ELR (cell line): Measurements from ENCODE around the gene IPCEF1.

Source experiments
- DNase-seq: peaks from one replicate; pipeline ENCODE4 v3.0.0-alpha.2; 2015; ENCODE audit warnings: low read depth

Gene IPCEF1, protein sequence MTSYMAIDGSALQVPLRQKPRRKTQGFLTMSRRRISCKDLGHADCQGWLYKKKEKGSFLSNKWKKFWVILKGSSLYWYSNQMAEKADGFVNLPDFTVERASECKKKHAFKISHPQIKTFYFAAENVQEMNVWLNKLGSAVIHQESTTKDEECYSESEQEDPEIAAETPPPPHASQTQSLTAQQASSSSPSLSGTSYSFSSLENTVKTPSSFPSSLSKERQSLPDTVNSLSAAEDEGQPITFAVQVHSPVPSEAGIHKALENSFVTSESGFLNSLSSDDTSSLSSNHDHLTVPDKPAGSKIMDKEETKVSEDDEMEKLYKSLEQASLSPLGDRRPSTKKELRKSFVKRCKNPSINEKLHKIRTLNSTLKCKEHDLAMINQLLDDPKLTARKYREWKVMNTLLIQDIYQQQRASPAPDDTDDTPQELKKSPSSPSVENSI

DNA sequence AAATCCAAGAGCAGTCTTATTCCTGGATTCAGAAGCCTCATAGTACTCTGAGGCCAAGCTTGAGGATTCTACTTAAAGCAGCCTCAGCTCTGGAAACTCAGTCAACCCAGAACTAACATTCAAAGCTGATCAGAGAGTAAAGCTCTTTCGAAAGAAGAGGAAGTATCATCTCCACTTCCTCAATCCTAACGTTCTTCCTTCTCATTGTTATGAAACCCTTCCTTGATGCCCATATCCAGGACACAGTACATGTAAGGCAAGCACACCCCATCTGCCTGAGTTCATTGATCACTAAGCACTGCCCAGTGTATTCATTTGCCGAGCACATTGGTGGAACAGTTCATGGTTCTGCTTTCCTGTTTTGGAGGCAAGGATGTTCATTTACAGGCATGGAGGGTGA lies at the start of gene IPCEF1:
Gene IPCEF1 (minus strand): TSS at position 114 of the 400 bp plus-strand sequence. CDS start 90,856 bp downstream, outside the sequence.
- no peak for DNase-seq

DNA sequence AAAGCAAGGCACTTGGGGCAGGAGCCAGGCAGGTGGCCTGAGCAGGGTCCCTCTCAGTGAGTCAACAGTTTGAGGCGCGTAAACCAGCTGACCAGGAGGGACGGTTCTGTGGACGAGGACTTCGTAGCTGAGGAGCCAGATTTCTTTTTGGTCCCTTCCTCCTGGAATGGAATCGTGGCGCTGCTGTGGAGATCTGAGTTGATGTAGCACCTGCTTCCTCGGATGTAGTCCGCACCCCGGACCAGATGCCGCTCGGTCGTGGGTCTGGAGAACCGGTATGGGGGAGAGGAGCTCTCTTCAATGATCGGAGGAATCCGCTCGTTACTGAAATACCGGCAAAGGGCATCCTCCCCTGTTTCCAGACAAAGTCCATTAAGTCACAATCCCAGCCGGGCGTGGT lies 49.7 kb upstream of the IPCEF1 start:
- DNase-seq = no peak

DNA sequence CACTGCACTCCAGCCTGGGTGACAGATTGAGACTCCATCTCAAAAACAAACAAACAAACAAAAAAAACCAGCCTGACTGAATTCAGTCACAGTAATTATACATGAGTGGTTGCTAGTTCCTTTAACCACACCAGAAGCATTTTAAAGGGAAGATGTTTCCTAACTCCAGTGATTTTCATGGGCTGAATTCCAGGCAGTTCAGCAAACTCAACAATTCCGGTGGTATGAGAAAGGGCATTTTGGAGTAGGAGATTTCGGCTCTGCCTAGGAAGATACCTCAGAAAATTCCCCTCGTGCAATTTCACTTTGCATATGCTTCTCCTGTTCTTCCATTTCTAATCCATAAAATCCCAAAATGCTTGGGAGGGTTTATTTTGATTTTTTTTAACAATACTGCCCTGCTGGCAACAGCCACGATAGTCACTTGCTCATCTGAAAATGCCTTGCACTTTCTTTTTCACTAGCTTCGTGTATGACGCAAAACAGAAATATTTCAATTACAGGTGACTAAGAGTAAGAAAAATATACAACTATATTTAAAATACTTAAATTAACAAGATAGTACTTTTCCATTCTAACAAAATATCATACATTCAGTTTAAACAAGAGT lies 48.3 kb upstream of the IPCEF1 start:
- DNase-seq = peak; percentile 84

DNA sequence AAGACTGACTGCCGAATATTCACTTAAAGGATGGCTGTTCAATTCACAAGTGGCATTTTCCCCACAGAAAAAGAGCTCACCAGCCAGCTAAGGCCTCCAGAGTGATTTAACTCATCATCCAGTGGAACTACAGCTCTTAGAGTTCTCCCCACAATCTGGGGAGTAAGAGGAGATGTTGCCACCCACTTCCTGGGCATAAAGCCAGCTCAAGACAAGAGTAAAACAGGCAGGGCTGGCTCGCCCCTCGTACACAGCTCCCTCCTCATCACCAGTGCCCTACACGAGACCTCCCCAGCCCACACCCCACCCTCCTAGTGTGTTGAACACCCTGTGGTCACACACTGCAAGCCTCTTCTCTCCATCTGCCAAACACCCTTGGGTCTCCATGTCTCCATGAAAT lies 47.2 kb upstream of the IPCEF1 start:
- DNase-seq = peak; percentile 68

DNA sequence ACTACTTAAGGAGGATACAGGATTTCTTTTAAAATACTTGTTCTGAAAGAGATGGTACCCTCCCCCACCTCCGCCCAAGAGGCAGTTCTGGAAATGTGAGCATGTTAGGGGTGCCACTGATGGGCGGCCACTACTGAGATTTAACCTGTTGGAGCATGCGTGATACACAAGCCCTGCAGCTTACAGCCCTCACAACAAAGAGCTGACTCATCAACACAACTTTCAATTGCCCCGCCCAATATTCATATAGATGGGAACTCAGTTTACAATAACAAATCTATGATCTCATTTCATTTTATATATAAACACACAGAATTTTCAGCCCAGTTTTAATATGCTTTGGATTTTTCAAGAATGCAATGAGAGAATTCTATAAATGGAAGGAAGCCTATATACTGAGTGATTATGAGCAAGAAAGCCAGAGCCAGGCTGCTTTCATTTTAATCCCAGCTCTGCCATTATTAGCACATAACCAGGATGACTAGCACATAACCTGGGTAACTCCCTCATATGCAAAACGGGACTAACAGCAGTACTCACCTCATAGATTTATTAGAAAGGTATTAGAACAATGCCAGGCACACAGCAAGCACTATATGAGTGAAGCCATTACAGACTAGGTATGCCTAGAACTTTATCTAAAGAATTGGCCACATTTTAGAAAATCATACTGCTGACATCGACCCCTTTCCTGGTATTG lies 45.6 kb upstream of the IPCEF1 start:
- peak; percentile 55 for DNase-seq

DNA sequence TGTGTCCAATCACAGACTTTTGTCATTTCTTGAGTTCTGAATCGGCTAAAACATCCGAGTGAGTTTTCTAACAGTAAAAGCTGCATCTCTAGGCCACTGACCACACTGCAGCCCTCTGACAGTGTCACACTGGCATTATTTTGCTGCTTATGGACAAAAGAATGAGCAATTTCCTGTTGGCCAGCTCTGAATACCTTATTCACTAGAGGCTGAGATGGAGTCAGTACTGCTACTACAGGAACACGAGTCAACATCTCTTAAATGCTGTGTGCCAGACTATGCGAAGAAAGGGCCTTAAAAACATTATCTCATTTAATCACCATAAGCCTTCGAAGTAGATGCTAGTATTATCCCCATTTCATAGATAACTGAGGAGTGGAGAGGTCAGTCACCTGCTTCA lies 42.5 kb upstream of the IPCEF1 start:
- DNase-seq = peak; percentile 86

DNA sequence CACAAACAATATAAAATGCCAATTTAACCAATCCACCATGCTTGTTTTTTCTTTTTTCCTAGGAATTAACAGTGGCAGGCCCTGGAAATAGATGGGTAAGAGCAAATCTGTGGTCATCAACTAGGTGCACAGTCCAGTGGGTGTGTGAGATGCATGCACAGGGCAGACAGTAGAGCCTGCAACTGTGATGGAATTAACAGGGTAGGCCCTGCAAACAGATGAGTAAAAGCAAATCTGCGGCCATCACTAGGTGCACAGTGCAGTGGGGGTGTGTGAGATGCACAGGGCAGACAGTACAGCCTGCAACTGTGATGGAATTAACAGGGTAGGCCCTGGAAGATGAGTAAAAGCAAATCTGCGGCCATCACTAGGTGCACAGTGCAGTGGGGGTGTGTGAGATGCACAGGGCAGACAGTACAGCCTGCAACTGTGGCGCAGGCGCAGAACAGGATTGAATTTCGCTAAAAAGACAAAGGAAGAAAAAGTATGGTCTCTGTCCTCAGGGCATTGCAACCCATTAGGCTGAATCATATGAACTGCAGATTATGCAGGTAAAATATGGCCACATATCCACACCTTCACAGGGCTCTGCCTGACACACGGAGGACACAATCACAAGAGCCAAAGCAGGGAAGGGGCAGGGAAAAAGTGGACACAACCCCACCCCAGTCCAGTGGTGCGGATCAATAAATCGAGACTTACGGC lies 41.0 kb upstream of the IPCEF1 start:
- no peak for DNase-seq

DNA sequence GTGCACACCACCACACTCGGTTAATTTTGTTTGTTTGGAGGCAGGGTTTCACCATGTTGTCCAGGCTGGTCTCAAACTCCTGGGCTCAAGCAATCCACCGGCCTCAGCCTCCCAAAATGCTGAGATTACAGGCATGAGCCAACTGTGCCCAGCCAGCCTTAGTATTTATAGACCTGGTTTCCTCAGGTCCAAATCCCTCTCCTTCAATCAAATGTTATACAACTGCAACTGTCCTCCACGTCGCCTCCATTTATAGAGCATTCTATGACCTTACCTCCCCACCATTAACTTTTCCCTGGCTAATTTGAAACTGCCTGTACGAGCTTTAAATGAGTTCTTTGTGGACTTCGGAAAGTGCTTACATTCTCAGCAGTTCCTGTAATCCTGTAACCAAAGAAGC lies 39.3 kb upstream of the IPCEF1 start:
- no peak for DNase-seq

DNA sequence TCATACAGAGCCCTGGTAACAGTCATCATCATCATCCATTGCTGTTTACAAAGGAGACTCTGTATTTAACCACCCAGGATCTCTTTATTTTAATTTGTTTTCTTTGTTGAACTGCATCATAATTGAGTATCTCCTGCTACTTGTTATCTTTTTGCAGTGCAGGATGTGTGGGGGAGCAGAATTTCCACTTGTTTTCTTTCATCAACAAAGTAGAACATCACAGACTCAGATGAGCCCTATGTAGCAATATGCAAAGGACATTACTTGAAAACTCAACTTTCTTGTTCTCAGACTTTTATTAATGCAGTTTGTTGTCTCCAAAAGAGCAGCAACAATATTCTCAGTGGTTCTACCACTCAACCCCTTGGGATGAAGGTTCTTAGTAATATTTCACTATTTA lies 38.7 kb upstream of the IPCEF1 start:
- DNase-seq = no peak

DNA sequence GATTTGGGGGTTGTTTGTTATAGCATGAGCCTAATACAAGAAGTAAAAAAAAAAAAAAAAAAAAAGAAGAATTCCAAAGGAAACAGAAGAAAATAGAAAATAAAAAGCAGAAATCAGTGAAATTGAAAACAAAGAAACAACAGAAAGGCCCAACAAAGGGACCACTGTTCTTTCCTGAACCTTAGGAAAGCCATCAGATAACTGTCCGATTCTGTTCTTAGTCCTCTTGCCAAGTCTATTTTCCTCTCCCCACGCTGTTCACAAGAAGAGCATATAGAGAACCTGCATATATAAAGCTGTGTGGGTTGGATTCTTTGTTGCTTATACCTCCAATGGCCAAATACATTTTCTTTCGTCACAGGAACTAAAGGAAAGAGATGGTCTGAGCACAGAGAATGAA lies 38.0 kb upstream of the IPCEF1 start:
- DNase-seq = no peak

DNA sequence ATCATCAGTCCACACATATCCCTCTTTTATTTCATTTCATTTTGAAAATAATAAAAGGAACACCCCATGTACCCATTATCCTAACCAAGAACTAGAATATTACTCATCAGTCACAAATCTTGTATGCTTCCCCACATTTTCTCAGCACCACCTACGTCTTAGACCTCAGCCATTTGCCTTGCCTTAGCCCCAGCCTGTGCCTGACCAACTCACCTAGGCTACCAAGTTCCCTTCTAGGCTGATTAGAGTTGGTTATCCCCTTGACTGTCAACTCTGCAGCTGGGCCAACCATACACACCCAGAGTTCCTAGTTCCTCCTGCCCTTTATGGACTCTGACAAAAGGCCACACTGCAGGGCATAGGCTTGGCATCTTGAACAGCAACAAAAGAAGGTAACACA lies 33.4 kb upstream of the IPCEF1 start:
- no peak for DNase-seq

DNA sequence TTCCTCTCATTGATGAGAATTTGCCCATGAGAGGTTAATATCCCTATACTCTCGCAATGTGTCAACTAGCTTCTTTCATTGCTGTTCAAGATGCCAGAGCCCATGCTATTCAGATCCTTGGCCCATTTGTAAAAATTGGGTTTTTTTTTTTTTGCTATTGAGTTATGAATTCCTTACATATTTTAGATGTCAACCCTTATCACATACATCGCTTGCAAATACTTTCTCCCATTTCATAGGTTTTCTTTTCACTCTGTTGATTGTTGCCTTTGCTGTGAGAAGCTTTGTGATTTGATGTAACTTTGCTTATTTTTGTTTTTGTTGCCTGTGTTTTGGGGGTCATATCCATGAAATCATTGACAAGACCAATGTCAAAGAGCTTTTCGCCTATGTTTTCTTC lies 32.2 kb upstream of the IPCEF1 start:
- DNase-seq = no peak

DNA sequence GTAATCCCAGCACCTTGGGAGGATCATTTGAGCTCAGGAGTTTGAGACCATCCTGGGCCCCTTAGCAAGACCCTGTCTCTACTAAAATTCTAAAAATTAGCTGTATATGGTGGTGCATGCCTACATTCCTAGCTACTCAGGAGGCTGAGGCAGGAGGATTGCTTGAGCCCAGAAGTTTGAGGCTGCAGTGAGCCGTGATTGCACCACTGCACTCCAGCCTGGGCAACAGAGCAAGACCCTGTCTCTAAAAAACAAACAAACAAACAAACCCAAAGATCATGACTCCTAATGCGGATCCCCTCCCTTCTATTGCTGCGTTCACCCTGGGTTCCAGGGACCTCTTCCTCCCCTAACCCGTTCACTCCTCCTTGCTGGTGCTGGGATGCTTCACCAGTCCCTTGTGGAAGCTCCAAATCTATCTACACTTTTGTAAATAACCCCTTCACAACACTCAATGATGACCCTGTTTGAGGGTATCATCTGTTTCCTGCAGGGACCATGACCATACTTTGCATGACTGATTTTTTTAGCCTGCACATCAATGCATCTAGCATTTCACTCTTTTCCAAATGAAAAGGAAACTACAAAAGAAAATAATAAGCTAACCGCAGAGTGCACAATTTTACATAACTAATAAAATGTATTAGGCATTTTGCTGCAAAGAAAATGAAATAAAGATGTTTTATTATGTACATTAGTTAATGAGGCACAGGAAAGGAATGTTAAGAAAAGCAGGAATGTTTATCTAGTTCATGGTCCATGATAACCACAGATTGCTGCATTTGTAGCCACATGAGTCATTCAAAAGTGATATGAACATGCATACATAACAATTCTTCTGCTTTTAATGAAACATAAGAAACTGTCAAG lies 30.5 kb upstream of the IPCEF1 start:
- peak; percentile 95 for DNase-seq

DNA sequence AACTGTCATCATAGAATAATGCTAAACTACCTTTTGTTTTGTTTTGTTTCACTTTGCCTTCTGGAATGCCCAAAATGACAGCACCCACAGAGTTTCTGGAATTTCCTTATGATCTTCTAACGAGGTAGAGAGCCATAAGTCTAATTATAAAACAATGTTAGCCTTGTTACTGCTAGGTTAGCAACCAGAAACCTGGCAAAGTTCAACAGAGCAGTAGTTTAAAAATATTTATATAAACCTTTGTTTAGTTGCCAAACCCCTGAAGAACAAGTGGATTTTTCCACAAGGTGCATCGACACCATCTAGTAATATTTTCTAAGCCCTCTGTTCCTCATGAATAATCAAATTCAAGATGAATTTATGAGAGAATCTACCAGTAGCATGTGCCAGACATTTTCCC lies 27.6 kb upstream of the IPCEF1 start:
- DNase-seq = no peak

DNA sequence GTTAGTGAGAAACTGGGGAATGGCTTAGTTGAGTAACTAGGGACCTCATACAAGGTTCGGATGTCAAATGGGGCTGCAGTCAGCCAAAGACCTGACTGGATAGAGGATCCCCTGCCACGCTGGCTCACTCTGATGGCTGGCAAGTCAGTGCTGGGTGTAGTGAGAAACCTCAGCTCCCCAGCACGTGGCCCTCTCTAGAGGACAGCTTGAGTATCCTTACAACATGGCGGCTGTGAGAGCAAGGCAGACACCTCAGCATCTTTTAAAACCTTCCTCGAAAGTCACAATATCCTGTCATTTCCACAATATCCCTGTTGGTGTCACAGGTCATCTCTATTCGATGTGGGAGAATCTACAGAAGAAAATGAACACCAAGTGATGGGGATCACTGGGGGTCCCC lies 26.7 kb upstream of the IPCEF1 start:
- no peak for DNase-seq

DNA sequence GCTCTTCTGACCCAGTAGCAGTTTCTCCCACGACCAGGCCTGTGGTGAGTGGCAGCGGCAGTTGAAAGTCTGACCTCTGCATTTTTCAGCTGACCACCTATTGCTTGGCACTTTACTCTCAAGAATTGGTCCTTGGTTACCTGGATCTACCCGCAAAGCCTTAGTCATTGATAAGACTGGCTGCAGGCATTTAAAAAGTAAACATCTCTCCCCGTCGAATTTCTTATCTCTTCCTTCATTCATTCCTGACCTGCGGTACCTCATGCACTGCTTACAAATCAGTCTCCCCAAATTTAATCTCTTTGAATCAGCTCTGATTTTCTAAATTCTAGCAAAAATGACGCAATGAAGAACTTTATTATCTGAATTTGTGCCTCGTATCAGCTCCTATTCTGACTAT lies 26.1 kb upstream of the IPCEF1 start:
- no peak for DNase-seq

DNA sequence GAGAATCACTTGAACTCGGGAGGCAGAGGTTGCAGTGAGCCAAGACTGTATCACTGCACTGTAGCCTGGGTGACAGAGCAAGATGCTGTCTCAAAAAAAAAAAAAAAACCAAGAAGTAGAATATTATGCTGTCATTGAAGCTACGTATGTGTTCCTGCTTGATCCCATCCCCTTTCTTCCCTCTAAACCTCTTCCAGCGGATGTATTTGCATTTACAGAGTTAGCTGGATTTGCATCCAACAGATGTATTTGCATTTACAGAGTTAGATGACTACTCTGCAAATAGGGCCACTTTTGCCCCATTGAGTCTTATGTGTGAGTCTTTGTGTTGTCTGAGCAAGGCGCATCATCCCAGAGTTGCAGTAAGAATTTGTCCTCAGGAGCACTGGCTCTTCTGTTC lies 24.9 kb upstream of the IPCEF1 start:
- no peak for DNase-seq

DNA sequence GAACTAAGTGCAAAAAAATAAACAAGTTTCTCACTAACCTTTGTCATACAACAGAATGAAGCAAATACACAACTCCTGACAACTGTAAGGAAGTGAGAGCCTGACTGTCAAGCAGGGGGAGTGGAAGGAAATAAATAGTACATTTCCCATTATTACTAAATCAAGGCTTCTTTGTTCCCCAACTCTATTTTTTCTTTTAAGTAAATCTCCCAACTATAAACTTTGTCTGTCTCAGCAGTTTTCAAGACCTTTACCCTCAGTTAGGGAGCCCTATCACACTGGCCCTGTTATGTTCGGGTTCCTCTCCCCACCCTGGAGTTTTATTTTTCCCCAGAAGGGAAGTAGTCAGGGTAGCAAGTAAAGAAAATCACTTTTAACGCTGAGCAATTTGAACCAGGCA lies 24.1 kb upstream of the IPCEF1 start:
- DNase-seq = no peak

DNA sequence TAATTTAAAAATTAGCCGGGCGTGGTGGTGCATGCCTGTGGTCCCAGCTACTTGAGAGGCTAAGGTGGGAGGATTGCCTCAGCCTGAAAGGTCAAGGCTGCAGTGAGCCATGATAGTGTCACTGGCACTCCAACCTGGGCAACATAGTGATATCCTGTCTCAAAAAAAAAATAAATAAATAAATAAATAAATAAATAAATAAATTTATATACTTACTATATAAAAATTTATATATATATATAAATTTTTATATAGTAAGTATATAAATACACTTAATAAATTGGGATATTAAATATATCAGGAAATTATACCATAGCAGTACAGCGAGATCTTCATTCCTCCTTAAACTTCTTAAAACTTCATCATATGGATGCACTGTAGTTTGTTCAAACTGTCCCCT lies 23.0 kb upstream of the IPCEF1 start:
- DNase-seq = no peak

DNA sequence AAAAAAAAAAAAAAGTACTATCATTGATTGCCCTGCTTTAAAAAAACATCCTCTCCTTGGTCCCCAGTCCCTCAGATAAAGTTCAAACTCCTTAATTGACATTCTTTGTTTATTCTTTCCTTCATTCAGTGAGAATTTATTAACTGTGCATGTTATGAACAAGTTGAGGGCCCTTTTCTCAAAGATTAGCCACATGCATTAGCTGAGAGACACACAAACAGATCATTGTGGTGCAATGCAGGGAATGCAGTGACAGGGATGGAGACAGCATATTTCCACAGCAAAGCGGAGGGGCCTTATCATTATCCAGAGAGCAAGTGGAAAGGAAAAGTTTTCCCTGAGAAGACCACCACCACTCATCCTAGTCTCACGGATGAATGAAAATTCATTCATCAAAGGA lies 21.9 kb upstream of the IPCEF1 start:
- DNase-seq = no peak

DNA sequence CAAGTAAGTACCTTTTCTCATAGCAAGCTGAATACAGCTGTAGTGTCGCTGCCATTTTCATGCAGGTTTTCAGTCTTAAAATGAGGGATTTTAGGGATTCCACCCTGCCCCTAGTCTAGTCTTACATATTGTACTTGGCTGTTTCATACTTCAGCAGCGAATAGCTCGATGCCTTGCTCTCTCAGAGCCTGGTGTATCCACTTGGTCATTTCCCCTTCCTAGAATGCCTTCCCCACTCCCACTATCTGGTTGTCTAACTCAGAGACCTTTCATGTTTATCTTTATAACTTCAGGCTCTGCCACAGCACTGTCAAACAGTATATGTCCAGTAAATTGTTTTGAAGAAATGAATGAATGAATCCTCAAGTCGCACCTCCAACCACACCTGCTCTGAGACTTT lies 21.1 kb upstream of the IPCEF1 start:
- DNase-seq = no peak

DNA sequence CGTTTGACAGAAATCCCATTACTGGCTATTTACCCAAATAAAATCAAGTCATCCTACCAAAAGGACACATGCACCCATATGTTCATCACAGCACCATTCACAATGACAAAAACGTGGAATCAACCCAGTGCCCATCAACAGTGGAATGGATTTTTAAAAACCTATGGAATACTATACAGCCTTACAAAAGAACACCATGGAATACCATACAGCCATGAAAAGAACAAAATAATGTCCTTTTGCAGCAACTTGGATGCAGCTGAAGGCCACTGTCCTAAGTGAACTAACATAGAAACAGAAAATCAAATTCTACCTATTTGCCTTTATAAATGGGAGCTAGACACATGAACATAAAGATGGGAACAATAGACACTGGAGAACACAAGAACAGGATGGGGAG lies 17.4 kb upstream of the IPCEF1 start:
- DNase-seq = no peak
